ENCODE data around the gene APBA3.

APBA3 gene

DNA sequence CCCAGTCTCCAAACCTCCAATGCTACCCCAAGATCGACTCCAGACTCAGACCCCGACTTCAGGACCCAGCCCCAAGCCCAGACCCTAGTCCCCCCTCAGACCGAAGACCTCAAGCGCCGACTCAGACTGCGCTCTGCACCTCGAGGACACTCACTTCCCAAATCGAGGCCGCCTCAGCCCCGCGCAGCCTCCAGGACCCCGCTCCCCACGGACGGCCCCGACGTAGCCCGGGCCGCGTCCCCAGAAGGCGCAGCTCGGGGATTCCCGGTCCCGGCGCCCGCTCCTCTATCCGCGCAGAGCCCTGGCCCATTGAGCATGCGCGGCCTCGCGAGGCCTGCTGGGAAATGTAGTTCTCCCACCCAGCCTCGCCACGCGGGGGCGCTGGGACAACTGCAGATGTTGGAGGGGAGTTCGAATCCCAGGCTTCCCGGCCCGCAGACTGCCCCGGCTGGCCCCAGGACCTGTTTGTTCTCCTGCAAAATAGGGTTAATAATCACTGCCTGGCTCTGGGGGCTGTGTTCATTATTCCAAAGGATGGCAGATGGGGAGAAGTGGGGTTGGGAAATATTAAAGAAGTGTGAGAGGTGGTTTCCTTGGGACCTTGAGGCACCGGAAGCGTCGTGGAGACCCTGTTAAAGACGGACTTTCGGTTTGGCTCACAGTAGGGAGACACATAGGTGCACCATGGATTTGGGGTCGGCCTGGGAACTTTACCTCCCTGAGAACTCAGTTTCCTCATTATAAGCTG lies at the start of gene APBA3 (continued):
- TF ChIP-seq, protein P1, sequence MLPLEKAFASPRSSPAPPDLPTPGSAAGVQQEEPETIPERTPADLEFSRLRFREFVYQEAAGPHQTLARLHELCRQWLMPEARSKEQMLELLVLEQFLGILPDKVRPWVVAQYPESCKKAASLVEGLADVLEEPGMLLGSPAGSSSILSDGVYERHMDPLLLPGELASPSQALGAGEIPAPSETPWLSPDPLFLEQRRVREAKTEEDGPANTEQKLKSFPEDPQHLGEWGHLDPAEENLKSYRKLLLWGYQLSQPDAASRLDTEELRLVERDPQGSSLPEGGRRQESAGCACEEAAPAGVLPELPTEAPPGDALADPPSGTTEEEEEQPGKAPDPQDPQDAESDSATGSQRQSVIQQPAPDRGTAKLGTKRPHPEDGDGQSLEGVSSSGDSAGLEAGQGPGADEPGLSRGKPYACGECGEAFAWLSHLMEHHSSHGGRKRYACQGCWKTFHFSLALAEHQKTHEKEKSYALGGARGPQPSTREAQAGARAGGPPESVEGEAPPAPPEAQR (tag by site-specific recombination; IDR thresholded peaks at IDR 0.05), result 0 out of 2 replicates have a peak, but pooled peaks have one; percentile 68
- TF ChIP-seq ZNF791 (tag by site-specific recombination; IDR thresholded peaks at IDR 0.05) (no peak), ZNF214 (tag by site-specific recombination; IDR thresholded peaks at IDR 0.05; ENCODE audit: borderline replicate concordance) (no peak), ZNF10 (tag by site-specific recombination; IDR thresholded peaks at IDR 0.05) (0 out of 2 replicates have a peak, but pooled peaks have one; percentile 39), ZBTB1 (tag by site-specific recombination; IDR thresholded peaks at IDR 0.05) (no peak), HOXD13 (CRISPR knock-in tag; IDR thresholded peaks at IDR 0.05; ENCODE audit: borderline replicate concordance) (no peak), ZFP69B (tag by site-specific recombination; IDR thresholded peaks at IDR 0.05) (peak; percentile 70), ZSCAN16 (tag by site-specific recombination; IDR thresholded peaks at IDR 0.05) (no peak), PRDM1 (tag by site-specific recombination; IDR thresholded peaks at IDR 0.05) (no peak), MEIS1 (CRISPR knock-in tag; IDR thresholded peaks at IDR 0.05; ENCODE audit: borderline replicate concordance) (no peak), ZNF175 (tag by site-specific recombination; IDR thresholded peaks at IDR 0.05) (no peak), ZNF423 (tag by site-specific recombination; IDR thresholded peaks at IDR 0.05) (no peak), ZNF138 (tag by site-specific recombination; IDR thresholded peaks at IDR 0.05; ENCODE audit: borderline replicate concordance) (no peak), ZBTB20 (tag by site-specific recombination; IDR thresholded peaks at IDR 0.05) (peak; percentile 93), OVOL3 (tag by site-specific recombination; IDR thresholded peaks at IDR 0.05) (no peak), MZF1 (tag by site-specific recombination; IDR thresholded peaks at IDR 0.05; ENCODE audit: borderline replicate concordance) (peak; percentile 33; the same call in 1 of the 2 replicates), ZNF155 (tag by site-specific recombination; IDR thresholded peaks at IDR 0.05) (no peak), ZXDB (tag by site-specific recombination; IDR thresholded peaks at IDR 0.05) (peak; percentile 99), SP3 (tag by site-specific recombination; IDR thresholded peaks at IDR 0.05) (peak; percentile 50; the same call in 1 of the 2 replicates), BCL11B (tag by site-specific recombination; IDR thresholded peaks at IDR 0.05; ENCODE audit: low read depth) (peak; percentile 75; the same call in 1 of the 2 replicates), ZBTB8A (tag by site-specific recombination; IDR thresholded peaks at IDR 0.05) (peak; percentile 87), ZNF2 (tag by site-specific recombination; IDR thresholded peaks at IDR 0.05) (peak; percentile 96), RBAK (tag by site-specific recombination; IDR thresholded peaks at IDR 0.05) (no peak), ZNF621 (tag by site-specific recombination; IDR thresholded peaks at IDR 0.05) (no peak), ZNF266 (tag by site-specific recombination; IDR thresholded peaks at IDR 0.05; ENCODE audit: low read depth) (no peak), ZNF654 (tag by site-specific recombination; IDR thresholded peaks at IDR 0.05; ENCODE audit: low read depth) (0 out of 2 replicates have a peak, but pooled peaks have one; percentile 3), ZNF132 (tag by site-specific recombination; IDR thresholded peaks at IDR 0.05; ENCODE audit: borderline replicate concordance) (no peak), IKZF3 (tag by site-specific recombination; IDR thresholded peaks at IDR 0.05) (peak; percentile 99), ZNF121 (tag by site-specific recombination; IDR thresholded peaks at IDR 0.05) (no peak), KLF7 (tag by site-specific recombination; IDR thresholded peaks at IDR 0.05; ENCODE audit: borderline replicate concordance) (peak; percentile 77; the same call in 1 of the 2 replicates), ZNF626 (tag by site-specific recombination; IDR thresholded peaks at IDR 0.05) (no peak)
- TF ChIP-seq, protein P2, sequence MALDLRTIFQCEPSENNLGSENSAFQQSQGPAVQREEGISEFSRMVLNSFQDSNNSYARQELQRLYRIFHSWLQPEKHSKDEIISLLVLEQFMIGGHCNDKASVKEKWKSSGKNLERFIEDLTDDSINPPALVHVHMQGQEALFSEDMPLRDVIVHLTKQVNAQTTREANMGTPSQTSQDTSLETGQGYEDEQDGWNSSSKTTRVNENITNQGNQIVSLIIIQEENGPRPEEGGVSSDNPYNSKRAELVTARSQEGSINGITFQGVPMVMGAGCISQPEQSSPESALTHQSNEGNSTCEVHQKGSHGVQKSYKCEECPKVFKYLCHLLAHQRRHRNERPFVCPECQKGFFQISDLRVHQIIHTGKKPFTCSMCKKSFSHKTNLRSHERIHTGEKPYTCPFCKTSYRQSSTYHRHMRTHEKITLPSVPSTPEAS (tag by site-specific recombination; IDR thresholded peaks at IDR 0.05), result no peak
- TF ChIP-seq, protein P3, sequence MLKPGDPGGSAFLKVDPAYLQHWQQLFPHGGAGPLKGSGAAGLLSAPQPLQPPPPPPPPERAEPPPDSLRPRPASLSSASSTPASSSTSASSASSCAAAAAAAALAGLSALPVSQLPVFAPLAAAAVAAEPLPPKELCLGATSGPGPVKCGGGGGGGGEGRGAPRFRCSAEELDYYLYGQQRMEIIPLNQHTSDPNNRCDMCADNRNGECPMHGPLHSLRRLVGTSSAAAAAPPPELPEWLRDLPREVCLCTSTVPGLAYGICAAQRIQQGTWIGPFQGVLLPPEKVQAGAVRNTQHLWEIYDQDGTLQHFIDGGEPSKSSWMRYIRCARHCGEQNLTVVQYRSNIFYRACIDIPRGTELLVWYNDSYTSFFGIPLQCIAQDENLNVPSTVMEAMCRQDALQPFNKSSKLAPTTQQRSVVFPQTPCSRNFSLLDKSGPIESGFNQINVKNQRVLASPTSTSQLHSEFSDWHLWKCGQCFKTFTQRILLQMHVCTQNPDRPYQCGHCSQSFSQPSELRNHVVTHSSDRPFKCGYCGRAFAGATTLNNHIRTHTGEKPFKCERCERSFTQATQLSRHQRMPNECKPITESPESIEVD (tag by site-specific recombination; IDR thresholded peaks at IDR 0.05), result no peak
- TF ChIP-seq, protein P4, sequence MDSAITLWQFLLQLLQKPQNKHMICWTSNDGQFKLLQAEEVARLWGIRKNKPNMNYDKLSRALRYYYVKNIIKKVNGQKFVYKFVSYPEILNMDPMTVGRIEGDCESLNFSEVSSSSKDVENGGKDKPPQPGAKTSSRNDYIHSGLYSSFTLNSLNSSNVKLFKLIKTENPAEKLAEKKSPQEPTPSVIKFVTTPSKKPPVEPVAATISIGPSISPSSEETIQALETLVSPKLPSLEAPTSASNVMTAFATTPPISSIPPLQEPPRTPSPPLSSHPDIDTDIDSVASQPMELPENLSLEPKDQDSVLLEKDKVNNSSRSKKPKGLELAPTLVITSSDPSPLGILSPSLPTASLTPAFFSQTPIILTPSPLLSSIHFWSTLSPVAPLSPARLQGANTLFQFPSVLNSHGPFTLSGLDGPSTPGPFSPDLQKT (IDR thresholded peaks at IDR 0.05; ENCODE audit: borderline replicate concordance, low read depth, low read length), result no peak
- TF ChIP-seq, protein P5, sequence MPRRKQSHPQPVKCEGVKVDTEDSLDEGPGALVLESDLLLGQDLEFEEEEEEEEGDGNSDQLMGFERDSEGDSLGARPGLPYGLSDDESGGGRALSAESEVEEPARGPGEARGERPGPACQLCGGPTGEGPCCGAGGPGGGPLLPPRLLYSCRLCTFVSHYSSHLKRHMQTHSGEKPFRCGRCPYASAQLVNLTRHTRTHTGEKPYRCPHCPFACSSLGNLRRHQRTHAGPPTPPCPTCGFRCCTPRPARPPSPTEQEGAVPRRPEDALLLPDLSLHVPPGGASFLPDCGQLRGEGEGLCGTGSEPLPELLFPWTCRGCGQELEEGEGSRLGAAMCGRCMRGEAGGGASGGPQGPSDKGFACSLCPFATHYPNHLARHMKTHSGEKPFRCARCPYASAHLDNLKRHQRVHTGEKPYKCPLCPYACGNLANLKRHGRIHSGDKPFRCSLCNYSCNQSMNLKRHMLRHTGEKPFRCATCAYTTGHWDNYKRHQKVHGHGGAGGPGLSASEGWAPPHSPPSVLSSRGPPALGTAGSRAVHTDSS (tag by site-specific recombination; IDR thresholded peaks at IDR 0.05), result peak; percentile 27; the same call in 1 of the 2 replicates

All from HEK293 (cell line).